SK-N-SH treated with all-trans-retinoic acid at 6 μM for 48 hours (cell line): Measurements from ENCODE around the gene HTT.

Experiments
- ATAC-seq: fragments of 200-7000 bp; cut with Tn5 transposase; 3 replicates; pipeline ENCODE4 v1.9.1; 2020; ENCODE audit warnings: mild to moderate bottlenecking, moderate library complexity
- ARNTL ChIP-seq: fragments of 450-650 bp; formaldehyde crosslinking; IDR thresholded peaks from 2 replicates; pipeline ENCODE4 v1.5.0; 2020; ENCODE audit warnings: low read depth, mild to moderate bottlenecking, moderate library complexity, borderline replicate concordance
- CREB5 ChIP-seq: fragments of 250-450 bp; sonication (Bioruptor Pico); IDR thresholded peaks from 2 replicates; pipeline ENCODE4 v1.5.1; 2020; ENCODE audit warnings: low read depth, mild to moderate bottlenecking, moderate library complexity
- CSDC2 ChIP-seq: fragments of 250-450 bp; sonication (Bioruptor Pico); IDR thresholded peaks from 2 replicates; pipeline ENCODE4 v1.5.0; 2020; ENCODE audit warnings: mild to moderate bottlenecking, moderate library complexity
- CSRNP3 ChIP-seq: fragments of 250-450 bp; sonication (Bioruptor Pico); IDR thresholded peaks from 2 replicates; pipeline ENCODE4 v1.5.1; 2021; ENCODE audit warnings: mild to moderate bottlenecking, moderate library complexity
- ESRRG ChIP-seq: fragments of 250-450 bp; sonication (Bioruptor Pico); IDR thresholded peaks from 2 replicates; pipeline ENCODE4 v1.6.1; 2021; ENCODE audit warnings: mild to moderate bottlenecking
- GLIS3 ChIP-seq: fragments of 250-450 bp; sonication (Bioruptor Pico); IDR thresholded peaks from 2 replicates; pipeline ENCODE4 v1.5.0; 2020; ENCODE audit warnings: mild to moderate bottlenecking, moderate library complexity
- POU6F1 ChIP-seq: fragments of 250-450 bp; sonication (Bioruptor Pico); IDR thresholded peaks from 2 replicates; pipeline ENCODE4 v1.8.0; 2021; ENCODE audit warnings: low read depth, mild to moderate bottlenecking, moderate library complexity, borderline replicate concordance
- PPARA ChIP-seq: fragments of 250-450 bp; sonication (Bioruptor Pico); IDR thresholded peaks from 2 replicates; pipeline ENCODE4 v1.5.0; 2020; ENCODE audit warnings: mild to moderate bottlenecking, borderline replicate concordance
- RARB ChIP-seq: fragments of 250-450 bp; sonication (Bioruptor Pico); IDR thresholded peaks from 2 replicates; pipeline ENCODE4 v1.8.0; 2021; ENCODE audit warnings: mild to moderate bottlenecking, moderate library complexity
- SNAI2 ChIP-seq: fragments of 250-450 bp; sonication (Bioruptor Pico); IDR thresholded peaks from 2 replicates; pipeline ENCODE4 v1.5.0; 2020; ENCODE audit warnings: mild to moderate bottlenecking, moderate library complexity
- TCF4 ChIP-seq: fragments of 250-450 bp; sonication (Bioruptor Pico); IDR thresholded peaks from 2 replicates; pipeline ENCODE4 v1.8.0; 2021; ENCODE audit warnings: mild to moderate bottlenecking, moderate library complexity, borderline replicate concordance
- TSHZ2 ChIP-seq: fragments of 250-450 bp; sonication (Bioruptor Pico); IDR thresholded peaks from 2 replicates; pipeline ENCODE4 v1.5.0; 2020; ENCODE audit warnings: mild to moderate bottlenecking, moderate library complexity
- ZC3H10 ChIP-seq: fragments of 250-450 bp; sonication (Bioruptor Pico); IDR thresholded peaks from 2 replicates; pipeline ENCODE4 v1.5.1; 2021; ENCODE audit warnings: mild to moderate bottlenecking, moderate library complexity
- ZFP3 ChIP-seq: fragments of 250-450 bp; sonication (Bioruptor Pico); IDR thresholded peaks from 2 replicates; pipeline ENCODE4 v1.5.0; 2020; ENCODE audit warnings: mild to moderate bottlenecking, moderate library complexity
- ZFP30 ChIP-seq: fragments of 450-650 bp; formaldehyde crosslinking; IDR thresholded peaks from 2 replicates; pipeline ENCODE4 v1.5.0; 2022; ENCODE audit warnings: mild to moderate bottlenecking, moderate library complexity
- ZNF8 ChIP-seq: fragments of 450-650 bp; formaldehyde crosslinking; IDR thresholded peaks from 2 replicates; pipeline ENCODE4 v1.5.0; 2020; ENCODE audit warnings: mild to moderate bottlenecking, moderate library complexity
- TF ChIP-seq, protein P1 (sequence below): fragments of 250-450 bp; sonication (Bioruptor Pico); IDR thresholded peaks from 2 replicates; pipeline ENCODE4 v1.8.0; 2020; ENCODE audit warnings: mild to moderate bottlenecking, moderate library complexity, borderline replicate concordance

The HTT gene

DNA sequence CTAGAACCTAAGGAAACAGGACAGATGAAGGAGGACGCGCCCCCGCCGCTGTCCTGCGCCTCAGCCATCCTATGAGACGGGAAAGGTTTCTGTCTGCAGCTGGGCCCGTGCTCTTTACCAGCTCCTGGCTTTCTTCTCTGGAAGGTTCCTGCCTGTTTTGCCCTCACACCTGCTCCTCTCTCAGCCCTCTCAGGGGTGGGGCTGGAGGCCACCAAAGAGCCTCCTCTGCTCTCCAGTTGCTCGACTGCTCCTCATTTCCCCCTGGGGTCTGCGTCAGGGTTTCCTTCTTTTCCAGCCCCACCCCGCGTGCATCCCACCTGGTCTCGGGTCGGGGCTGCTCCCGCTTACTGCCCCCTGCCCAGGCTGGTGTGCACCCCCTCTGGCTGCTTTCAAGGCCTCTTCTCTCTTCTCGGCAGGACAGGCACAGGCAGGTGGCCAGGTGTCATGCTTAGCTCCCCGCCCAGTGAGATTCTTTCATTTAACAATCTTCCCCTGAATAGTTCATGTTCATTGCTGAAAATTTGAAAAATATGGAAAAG lies 4.8 kb upstream of the HTT start:
- TF ChIP-seq CSRNP3 (no peak), ARNTL (no peak), TSHZ2 (CRISPR knock-in tag) (no peak), ZC3H10 (CRISPR knock-in tag) (no peak), CREB5 (CRISPR knock-in tag) (no peak), ZFP3 (CRISPR knock-in tag) (no peak), TCF4 (CRISPR knock-in tag) (no peak), CSDC2 (CRISPR knock-in tag) (no peak), POU6F1 (CRISPR knock-in tag) (no peak), PPARA (CRISPR knock-in tag) (no peak), GLIS3 (no peak), ZNF8 (CRISPR knock-in tag) (no peak), SNAI2 (CRISPR knock-in tag) (no peak)
- ATAC-seq: no peak

- TF ChIP-seq SNAI2 (CRISPR knock-in tag) (no peak), ZFP3 (CRISPR knock-in tag) (no peak), ZNF8 (CRISPR knock-in tag) (no peak), TSHZ2 (CRISPR knock-in tag) (no peak), ESRRG (CRISPR knock-in tag) (no peak), CSRNP3 (no peak), CSDC2 (CRISPR knock-in tag) (no peak), ZC3H10 (CRISPR knock-in tag) (no peak), ZFP30 (no peak), GLIS3 (no peak), CREB5 (CRISPR knock-in tag) (no peak), RARB (CRISPR knock-in tag) (no peak), ARNTL (no peak), TCF4 (CRISPR knock-in tag) (no peak), POU6F1 (CRISPR knock-in tag) (no peak)
- TF ChIP-seq, protein P1, sequence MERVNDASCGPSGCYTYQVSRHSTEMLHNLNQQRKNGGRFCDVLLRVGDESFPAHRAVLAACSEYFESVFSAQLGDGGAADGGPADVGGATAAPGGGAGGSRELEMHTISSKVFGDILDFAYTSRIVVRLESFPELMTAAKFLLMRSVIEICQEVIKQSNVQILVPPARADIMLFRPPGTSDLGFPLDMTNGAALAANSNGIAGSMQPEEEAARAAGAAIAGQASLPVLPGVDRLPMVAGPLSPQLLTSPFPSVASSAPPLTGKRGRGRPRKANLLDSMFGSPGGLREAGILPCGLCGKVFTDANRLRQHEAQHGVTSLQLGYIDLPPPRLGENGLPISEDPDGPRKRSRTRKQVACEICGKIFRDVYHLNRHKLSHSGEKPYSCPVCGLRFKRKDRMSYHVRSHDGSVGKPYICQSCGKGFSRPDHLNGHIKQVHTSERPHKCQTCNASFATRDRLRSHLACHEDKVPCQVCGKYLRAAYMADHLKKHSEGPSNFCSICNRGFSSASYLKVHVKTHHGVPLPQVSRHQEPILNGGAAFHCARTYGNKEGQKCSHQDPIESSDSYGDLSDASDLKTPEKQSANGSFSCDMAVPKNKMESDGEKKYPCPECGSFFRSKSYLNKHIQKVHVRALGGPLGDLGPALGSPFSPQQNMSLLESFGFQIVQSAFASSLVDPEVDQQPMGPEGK (CRISPR knock-in tag): no peak
- no peak for ATAC-seq
These were observed 3.6 kb upstream of the HTT start for GRCh38 chr4:3070709-3071500.
